ENCODE results near the gene TPI1. TPM values are rescaled to one million over a fixed set of nuclear protein-coding genes. Genes with fewer than 3 reads are reported as not detected.

The TPI1 gene
- total and polyA plus RNA-seq, 2 of the 8 experiments (the other 6 are each of a cell fraction or from before 2014, with no cell fraction given) = 910 to 3,018 TPM

- 85% methylated on average over 3 of the region's 3 CpGs; no CpG with 5 or more reads in 1 of the 2 experiments for WGBS, 2 experiments (ENCODE audit: extremely low coverage in 1 of 2, insufficient coverage in 1 of 2, insufficient read length in 1 of 2, insufficient replicate concordance in 2 of 2, low coverage in 1 of 2, low lambda C conversion rate in 2 of 2, missing lambda C conversion rate in 1 of 2)
- no peak overlapping the region for H3K27ac ChIP-seq (ENCODE audit: low read depth, low read length)
- no peak overlapping the region for H3K4me2 ChIP-seq (ENCODE audit: insufficient read depth in 1 of 2, low read depth in 2 of 2, low read length in 2 of 2)
- no peak for DNase-seq (ENCODE audit: low read depth in 1 of 2, low spot score in 2 of 2)
- no peaks in the 10 kb centered on the region for H4K20me1 ChIP-seq (replicated peaks in 1 of 2; ENCODE audit: control insufficient read depth in 1 of 2, insufficient read depth in 2 of 2, low read length in 2 of 2)
- no peak overlapping the region for H3K56ac ChIP-seq (replicated peaks; ENCODE audit: insufficient read length, low read depth, low read length)
- TF ChIP-seq PHF8 (conservative IDR thresholded peaks at IDR 0.05; ENCODE audit: low read depth, low read length) (no peak), JUN (IDR thresholded peaks at IDR 0.05; ENCODE audit: low read depth, low read length) (no peak), TCF12 (IDR thresholded peaks at IDR 0.05; ENCODE audit: low read depth, low read length) (no peak)
- no peak overlapping the region for H4K91ac ChIP-seq (replicated peaks; ENCODE audit: insufficient read length, low read length)
- no peaks in the 10 kb centered on the region for H3K79me1 ChIP-seq (ENCODE audit: low read depth, low read length)
- H2AFZ ChIP-seq (ENCODE audit: low read length) = no peak overlapping the region
- H2BK15ac ChIP-seq (ENCODE audit: low read length) = no peak overlapping the region
- CTCF ChIA-PET (ENCODE audit: partially characterized antibody) = interaction anchor here (0.5 to 5.0 kb wide), 4 partner anchors 22 to 728 kb away, joined by 3 to 84 read pairs (median 4); partner anchors contain the start of genes SPSB2 and TPI1
- H3K4me3 ChIP-seq (ENCODE audit: extremely low read depth in 1 of 4, insufficient read depth in 2 of 4, low read depth in 3 of 4, low read length in 4 of 4) = no peak overlapping the region
- no peak overlapping the region for H3K9ac ChIP-seq (replicated peaks in 1 of 4; ENCODE audit: extremely low read depth in 1 of 4, low read depth in 3 of 4, low read length in 3 of 4)
- no peak overlapping the region for H2BK5ac ChIP-seq (ENCODE audit: low read depth, low read length)
- no peaks in the 10 kb centered on the region for H3K27me3 ChIP-seq (replicated peaks in 1 of 4; ENCODE audit: control insufficient read depth in 3 of 4, extremely low read depth in 1 of 4, insufficient read depth in 3 of 4, low read length in 3 of 4)
- peaks cover 0 to 4% (median 2%) of the 10 kb centered on the region in 4 experiments; a peak in 4 of 7 replicates for H3K4me1 ChIP-seq (replicated peaks in 1 of 4; ENCODE audit: control insufficient read depth in 3 of 4, insufficient read depth in 4 of 4, low read length in 3 of 4)
- H3K4ac ChIP-seq (replicated peaks; ENCODE audit: insufficient read length, low read depth, low read length) = no peak overlapping the region
- H3K23me2 ChIP-seq (ENCODE audit: low read depth, low read length) = no peaks in the 10 kb centered on the region
- POLR2A ChIA-PET (ENCODE audit: partially characterized antibody) = interaction anchor here (0.8 to 4.5 kb wide), 8 partner anchors 11 to 205 kb away, joined by 3 to 22 read pairs (median 4); partner anchors contain the start of genes LRRC23, PTMS, TPI1 and ZNF384
- H2BK120ac ChIP-seq (replicated peaks; ENCODE audit: low read depth, low read length) = no peak overlapping the region
- H4K5ac ChIP-seq (ENCODE audit: insufficient read length, low read depth, low read length) = no peak overlapping the region
- no peak overlapping the region for H2BK20ac ChIP-seq (ENCODE audit: low read length)
- H3K79me2 ChIP-seq (ENCODE audit: control insufficient read depth in 1 of 2, insufficient read depth in 2 of 2, low read length in 2 of 2) = no peaks in the 10 kb centered on the region
- H3K14ac ChIP-seq (ENCODE audit: insufficient read length) = no peak overlapping the region
- H3K18ac ChIP-seq (ENCODE audit: extremely low read depth, low read length) = no peak overlapping the region
- H2AK5ac ChIP-seq (ENCODE audit: low read depth, low read length) = no peak overlapping the region
- H3K36me3 ChIP-seq (ENCODE audit: control insufficient read depth in 2 of 4, insufficient read depth in 4 of 4, low read length in 3 of 4) = no peaks in the 10 kb centered on the region
- H3K9me3 ChIP-seq (ENCODE audit: insufficient read depth in 2 of 2, low read depth in 1 of 2, low read length in 1 of 2) = no peaks in the 10 kb centered on the region
- FAIRE-seq = no peak
- no peak overlapping the region for H4K8ac ChIP-seq (ENCODE audit: extremely low read depth, insufficient read depth, low read length)
- H2BK12ac ChIP-seq (ENCODE audit: low read depth, low read length) = no peak overlapping the region
- no peak overlapping the region for H3K23ac ChIP-seq (ENCODE audit: insufficient read length)
These were observed 27.0 kb downstream of the TPI1 start for GRCh38 chr12:6894321-6894720.

Data from H1 (cell line).